GM12892 (cell line): ENCODE results near the gene HIVEP3.

Experiments
- DNase-seq: peaks from one replicate; pipeline ENCODE4 v3.0.0; 2011; ENCODE audit not compliant: insufficient read length
- FAIRE-seq: peaks from 2 replicates; lab custom pipeline; 2011; peaks lifted over from hg19 to GRCh38; lab: Jason Lieb, UNC
- POLR2A ChIP-seq: IDR thresholded peaks from 2 replicates; pipeline ENCODE4 v1.6.1; 2011; ENCODE audit warnings: low read depth, low read length, control low read depth
- POLR2AphosphoS5 ChIP-seq: IDR thresholded peaks from 2 replicates; pipeline ENCODE4 v1.6.1; 2011; ENCODE audit warnings: low read depth, low read length, control low read depth
- TAF1 ChIP-seq: IDR thresholded peaks from 2 replicates; pipeline ENCODE4 v1.6.1; 2011; ENCODE audit warnings: low read depth, mild to moderate bottlenecking, control low read depth, low read length, borderline replicate concordance

HIVEP3 gene

DNA sequence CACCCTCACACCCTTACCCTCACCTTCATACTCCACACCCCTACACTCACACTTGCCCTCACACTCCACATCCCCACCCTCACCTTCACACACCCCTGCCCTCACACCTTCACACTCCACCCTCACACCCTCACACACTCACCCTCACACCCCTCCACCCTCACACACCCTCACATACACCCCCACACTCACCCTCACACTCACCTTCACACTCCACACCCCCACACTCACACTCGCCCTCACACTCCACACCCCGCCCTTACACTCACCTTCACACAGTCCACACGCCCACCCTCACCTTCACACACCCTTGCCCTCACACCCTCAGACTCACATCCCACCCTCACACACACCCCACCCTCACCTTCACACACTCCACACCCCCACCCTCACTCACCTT, 390.6 kb downstream of the HIVEP3 start:
- FAIRE-seq (no peak), DNase-seq (no peak)
- TF ChIP-seq POLR2A: no peak
- no peak for TF ChIP-seq POLR2AphosphoS5
- TF ChIP-seq TAF1: no peak

DNA sequence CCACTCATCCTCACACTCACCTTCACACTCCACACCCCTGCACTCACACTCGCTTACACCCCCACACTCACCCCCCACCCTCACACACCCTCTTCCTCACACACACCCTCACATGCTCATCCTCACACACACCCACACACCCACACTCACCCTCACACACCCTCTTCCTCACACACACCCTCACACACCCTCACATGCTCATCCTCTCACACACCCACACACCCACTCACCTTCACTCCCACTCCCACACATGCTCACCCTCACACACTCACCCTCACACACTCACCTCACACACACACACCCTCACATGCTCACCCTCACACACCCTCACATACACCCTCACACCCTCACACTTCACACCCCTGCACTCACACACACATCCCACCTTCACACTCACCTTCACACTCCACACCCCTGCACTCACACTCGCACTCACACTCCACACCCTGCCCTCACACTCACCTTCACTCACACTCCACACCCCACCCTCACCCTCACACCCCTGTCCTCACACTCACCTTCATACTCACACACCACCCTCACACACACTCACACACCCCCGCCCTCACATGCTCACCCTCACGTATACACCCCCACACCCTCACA, 391.7 kb downstream of the HIVEP3 start:
- peak; percentile 50 for FAIRE-seq
- DNase-seq: no peak

DNA sequence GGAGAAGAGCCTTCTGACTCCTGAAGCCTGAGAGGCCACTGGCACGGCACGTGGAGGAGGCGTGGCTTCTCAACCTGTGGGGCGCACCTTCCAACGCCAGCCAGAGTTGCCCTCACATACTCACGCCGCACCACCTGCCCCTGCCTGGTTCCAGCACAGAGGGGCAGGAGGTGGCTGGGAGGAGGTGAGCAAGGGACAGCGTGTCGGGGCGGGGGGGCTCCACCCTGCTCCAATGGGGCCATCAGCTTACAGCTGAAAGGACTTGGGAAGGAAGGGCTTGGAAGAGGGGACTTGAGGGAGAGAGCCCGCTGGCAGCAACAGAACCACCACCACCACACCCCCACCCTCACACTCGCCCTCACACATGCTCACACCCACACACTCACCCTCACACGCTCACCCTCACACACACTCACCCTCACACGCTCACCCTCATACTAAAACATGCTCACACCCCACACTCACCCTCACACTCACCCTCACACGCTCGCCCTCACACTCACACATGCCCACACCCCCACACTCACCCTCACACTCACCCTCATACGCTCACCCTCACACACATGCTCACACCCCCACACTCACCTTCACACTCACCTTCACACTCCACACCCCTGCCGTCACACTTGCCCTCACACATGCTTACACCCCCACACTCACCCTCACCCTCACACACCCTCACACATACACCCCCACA, 392.7 kb downstream of the HIVEP3 start:
- DNase-seq: no peak
- no peak for TF ChIP-seq TAF1
- TF ChIP-seq POLR2A: no peak
- no peak for TF ChIP-seq POLR2AphosphoS5
- FAIRE-seq: no peak

More for the DNA sequence above, 391.7 kb downstream of the HIVEP3 start:
- TF ChIP-seq POLR2A (no peak), TAF1 (no peak), POLR2AphosphoS5 (no peak)

DNA sequence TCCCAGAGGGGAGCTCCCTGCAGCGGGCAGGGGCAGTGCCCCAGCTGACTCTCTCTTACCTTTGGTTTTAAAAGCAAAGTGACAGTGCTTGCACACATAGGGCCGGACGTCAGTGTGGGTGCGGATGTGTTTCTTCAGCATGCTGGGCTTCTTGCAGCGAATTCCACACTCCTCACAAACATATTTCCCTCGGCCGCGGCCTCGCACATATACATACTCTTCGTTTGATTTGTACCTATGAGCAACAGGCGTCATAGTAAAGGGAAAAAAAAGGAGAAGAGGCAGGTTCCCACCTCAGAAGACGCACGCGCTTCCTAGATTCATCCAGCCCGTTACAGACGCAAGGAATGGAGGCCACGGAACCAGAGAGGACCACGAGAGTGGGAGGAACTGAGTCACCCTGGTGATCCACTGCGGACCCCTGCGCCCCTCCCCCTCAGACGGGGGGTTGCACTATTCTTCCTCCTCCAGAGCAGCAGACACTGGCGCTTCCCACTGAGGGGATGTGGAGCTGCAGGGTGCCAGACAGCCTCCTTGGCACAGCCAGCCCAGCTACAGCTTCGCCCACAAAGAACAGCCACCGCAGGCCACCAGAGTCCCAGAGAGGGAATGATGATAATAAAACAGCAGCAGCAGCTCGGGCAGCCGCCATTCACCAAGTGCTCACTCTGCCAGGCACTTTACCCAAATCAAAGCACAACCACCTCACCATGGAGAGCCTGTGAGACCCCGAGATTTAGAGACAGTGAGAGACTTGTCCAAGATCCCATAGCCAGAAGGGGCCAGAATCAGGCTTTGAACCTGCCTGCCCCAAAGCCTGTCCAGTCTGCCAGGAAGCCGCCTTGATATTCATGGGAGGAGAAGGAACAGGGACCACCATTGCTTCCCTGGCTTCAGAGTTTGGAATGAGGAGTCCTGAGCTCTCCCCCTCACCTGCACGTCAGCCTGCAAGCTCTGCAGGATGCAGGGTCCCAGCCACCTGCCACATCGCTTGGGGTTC, 393.7 kb downstream of the HIVEP3 start:
- FAIRE-seq (no peak), DNase-seq (no peak)

DNA sequence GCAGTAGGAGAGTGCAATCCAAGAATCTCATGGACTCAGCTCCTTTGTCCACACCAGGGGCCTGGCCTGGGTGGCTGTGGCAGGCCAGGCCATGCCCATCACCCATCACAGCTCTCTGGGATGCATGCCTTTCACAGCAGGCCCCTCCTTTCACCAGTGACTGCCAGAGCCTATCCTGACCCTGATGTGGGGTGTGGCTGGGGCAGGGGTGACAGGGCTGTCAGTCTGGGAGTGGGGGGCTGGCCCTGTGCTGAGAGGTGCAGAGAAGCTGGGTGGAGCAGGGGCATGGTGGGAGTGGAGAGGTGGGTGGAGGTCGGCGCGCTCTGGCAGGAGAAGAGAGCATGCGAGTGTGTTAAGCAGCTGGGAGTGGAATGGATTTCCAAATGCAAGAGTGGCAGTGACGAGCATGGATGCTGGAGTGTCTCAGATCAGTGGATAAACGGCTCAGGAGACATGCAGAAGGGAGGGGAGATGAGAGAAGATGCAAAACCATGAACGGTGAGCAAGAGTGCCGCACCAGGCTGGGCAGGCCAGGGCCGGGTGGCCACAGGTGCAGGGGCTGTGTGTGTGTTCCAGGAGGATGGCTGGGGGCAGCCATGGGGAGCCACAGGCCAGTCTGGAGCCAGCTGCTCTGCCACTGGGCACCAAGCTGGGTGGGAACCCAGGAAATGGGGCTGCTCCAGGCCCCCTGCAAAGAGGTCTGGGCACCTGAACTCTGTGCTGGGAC, 394.6 kb downstream of the HIVEP3 start:
- TF ChIP-seq POLR2A (no peak), TAF1 (no peak), POLR2AphosphoS5 (no peak)
- FAIRE-seq (no peak), DNase-seq (no peak)

More for the DNA sequence above, 393.7 kb downstream of the HIVEP3 start:
- TF ChIP-seq TAF1 (no peak), POLR2AphosphoS5 (no peak)

DNA sequence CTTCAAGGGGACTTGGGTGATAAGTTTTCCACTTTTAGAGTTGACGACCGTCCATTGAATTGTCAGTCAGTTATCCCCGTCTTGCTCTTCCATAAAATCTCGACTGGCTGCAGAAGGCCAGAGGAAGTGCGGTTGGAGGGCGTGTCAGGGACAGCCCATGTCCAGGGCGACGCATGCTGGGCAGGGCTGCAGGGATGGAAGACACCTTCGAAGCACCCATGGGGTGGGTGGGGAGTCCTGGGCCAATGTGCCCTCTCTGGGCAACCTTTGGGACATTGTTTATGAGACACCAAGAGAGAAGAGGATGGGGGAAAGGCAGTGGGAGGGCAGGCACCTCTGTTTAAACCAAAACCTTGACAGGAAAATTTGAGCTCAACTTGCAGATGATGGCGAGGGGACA, 395.7 kb downstream of the HIVEP3 start:
- no peak for FAIRE-seq
- no peak for DNase-seq
- TF ChIP-seq POLR2AphosphoS5: no peak
- no peak for TF ChIP-seq TAF1
- TF ChIP-seq POLR2A: no peak

DNA sequence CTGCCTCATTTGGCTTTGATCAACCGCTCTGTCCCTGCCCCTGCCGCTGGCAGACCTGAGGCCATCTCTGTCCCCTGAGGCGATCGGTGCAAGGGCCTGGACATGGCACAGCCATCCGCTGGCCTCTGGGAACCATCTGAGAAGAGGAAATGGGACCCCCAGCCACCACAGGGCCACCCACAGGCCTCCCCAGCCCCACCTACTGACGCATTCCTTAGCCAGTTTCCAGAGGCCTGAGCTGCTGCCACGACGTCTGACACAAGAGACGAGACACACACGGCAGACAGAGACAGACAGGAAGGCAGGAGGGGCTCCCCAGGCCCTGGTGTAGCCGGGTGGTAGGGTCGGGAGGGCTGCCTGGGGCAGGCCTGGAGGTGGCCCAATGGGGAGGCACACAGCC, 397.0 kb downstream of the HIVEP3 start:
- DNase-seq (no peak), FAIRE-seq (no peak)
- no peak for TF ChIP-seq POLR2A
- TF ChIP-seq POLR2AphosphoS5: no peak
- no peak for TF ChIP-seq TAF1

DNA sequence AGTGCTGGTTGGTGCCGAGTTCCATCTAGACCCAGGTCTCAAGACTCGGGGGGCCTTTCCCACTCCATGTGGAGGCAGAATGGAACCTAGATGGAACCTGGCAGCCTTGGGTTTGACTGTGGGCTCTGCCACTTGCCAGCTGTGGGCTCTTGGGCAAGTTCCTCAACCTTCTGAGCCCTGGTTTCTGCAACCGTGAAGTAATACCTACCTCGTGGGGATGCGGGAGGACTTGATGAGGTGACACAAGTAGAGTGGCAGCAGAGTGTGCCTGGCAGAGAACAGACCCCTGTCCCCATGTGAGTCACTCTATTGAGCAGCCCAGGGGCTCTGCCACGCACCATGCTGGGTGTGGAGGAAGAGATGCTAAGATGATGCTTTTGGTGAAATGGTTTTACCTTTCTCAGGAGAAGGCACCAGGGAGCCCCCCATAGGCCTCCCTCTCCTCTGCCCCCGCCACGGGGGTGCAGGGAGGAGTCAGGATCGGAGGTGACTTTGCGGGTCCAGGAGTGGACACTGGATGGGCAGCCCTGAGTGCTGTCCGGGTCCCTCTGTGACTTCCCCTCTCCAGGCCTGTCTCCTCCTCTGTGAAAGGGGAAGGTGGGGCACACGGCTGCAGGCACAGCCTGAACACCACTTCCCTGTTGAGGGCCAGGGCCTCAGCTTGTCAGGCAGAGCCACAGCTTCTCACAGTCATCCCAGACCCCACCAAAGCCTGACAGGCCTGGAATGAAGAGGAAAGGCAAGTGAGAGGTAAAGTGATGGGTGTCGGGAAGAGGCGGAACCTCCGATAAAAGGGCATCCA, 397.6 kb downstream of the HIVEP3 start:
- no peak for TF ChIP-seq POLR2A
- TF ChIP-seq POLR2AphosphoS5: no peak
- FAIRE-seq (no peak), DNase-seq (no peak)

DNA sequence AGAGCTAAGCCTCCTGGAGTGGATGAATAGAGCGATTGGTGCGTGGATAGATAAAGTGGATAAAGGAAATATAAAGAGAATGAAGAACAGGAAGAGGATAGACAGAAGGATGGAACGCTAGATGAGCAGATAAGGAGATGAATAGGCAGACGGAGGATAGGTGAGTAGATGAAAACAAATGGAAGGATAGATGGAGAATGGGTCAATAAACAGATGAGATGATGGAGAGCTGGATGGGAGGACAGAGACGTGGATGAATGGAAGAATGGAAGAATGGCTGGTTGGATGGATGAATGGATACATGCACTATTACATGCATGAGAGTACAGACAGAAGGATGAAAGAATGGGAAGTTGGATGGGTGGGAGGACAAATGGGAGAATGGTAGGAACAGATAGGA, 399.1 kb downstream of the HIVEP3 start:
- TF ChIP-seq POLR2AphosphoS5 (no peak), TAF1 (no peak), POLR2A (no peak)
- FAIRE-seq: no peak
- no peak for DNase-seq

DNA sequence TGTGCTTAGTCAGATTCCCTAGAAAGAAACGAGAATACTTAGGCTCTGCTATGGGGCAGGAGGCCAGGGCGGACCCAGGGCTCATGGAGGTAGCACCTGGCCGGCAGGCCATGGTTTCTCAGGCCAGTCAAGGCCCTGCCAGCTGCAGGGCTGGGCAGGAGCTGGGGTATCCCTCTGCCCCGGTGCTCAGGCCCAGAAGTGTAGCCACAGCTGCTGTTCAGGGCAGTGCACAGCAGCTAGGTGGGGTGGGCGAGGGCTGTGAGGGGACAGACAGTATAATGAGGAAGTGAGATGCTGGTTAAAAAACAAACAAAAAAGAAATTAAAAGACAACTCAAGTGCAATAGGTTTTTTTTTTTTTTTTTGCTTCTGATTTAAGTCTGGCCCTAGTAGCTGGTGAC, 400.3 kb downstream of the HIVEP3 start:
- no peak for TF ChIP-seq POLR2AphosphoS5
- no peak for DNase-seq
- no peak for FAIRE-seq

DNA sequence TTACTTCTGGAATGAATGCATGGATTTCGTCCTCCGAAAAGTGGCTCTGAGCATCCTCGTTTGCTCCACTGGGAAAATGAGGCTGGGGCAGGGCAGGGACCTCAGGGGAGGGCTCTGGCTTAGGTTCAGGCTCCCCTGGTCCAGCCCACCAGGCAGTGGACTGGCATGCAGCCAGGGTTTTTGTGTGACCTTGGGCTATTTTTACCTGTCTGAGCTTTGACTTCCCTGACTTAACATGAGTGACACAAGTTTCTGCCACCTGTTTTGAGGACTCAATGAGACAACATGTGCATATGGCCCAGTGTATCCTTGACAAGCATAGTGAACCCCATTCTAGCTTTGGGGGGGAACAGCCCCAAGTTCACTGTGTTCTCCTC, 401.7 kb downstream of the HIVEP3 start:
- DNase-seq: no peak
- TF ChIP-seq POLR2A (no peak), TAF1 (no peak), POLR2AphosphoS5 (no peak)
- no peak for FAIRE-seq
